ENCODE measurements around the gene ILKAP. TPM values are rescaled to one million over a fixed set of nuclear protein-coding genes. Genes with fewer than 3 reads are reported as not detected.

Gene ILKAP
- total RNA-seq, 1 experiment from 2014 or later, result 49.9 TPM

DNA sequence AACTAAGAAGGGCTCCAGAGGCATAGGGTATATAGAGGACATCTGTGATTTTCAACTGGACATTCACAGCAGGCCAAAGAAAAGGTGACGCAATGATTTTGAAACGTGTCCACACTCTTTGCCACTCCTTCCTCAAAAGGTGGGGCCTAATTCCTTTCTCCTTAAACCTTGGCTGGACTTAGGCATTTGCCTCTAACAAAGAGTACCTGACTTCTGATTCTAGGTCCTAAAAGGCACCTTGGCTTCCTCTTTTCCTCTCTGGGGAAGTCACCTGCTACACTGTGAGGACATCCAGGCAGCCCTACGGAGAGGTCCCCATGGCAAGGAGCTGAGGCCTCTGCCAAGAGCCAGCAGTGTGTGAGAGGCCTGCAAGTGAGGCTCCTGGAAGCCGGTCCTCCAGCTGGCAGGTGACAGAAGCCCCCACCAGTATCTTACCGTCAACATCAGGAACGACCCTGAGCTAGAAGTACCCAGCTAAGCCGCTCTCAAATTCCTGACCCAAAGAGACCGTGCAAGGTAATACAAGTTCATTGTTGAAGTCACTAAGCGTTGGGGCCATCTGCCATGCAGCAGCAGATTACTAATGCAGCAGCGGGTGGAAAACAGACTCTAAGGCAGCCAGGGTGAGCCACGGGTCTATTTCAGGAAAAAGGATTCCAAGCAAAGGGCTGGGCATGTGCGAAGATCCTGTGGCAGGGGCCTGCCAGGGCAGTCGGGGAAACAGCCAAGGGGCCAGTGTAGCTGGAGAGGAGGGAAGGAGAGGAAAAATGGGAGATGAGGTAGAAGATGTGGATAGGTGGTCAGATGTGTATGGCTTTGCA lies 43.7 kb upstream of the ILKAP start:
- TF ChIP-seq TCF7L2 (IDR thresholded peaks at IDR 0.05; ENCODE audit: low read depth, low read length) (no peak), POLR2AphosphoS5 (IDR thresholded peaks at IDR 0.05; ENCODE audit: low read depth, low read length) (no peak), REST (IDR thresholded peaks at IDR 0.05; ENCODE audit: insufficient read depth in 1 of 2, low read depth in 2 of 2, low read length in 1 of 2) (no peak), SIN3A (IDR thresholded peaks at IDR 0.05; ENCODE audit: borderline replicate concordance, insufficient read depth, low read depth, low read length) (no peak)
- TF ChIP-seq, protein P1, sequence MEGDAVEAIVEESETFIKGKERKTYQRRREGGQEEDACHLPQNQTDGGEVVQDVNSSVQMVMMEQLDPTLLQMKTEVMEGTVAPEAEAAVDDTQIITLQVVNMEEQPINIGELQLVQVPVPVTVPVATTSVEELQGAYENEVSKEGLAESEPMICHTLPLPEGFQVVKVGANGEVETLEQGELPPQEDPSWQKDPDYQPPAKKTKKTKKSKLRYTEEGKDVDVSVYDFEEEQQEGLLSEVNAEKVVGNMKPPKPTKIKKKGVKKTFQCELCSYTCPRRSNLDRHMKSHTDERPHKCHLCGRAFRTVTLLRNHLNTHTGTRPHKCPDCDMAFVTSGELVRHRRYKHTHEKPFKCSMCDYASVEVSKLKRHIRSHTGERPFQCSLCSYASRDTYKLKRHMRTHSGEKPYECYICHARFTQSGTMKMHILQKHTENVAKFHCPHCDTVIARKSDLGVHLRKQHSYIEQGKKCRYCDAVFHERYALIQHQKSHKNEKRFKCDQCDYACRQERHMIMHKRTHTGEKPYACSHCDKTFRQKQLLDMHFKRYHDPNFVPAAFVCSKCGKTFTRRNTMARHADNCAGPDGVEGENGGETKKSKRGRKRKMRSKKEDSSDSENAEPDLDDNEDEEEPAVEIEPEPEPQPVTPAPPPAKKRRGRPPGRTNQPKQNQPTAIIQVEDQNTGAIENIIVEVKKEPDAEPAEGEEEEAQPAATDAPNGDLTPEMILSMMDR (IDR thresholded peaks at IDR 0.05), result no peak
- intact Hi-C loops (cut with micrococcal nuclease; ENCODE audit: unreplicated experiment) (no loop called here), in situ Hi-C loops (cut with HindIII; ENCODE audit: low pct_unique_long_range_greater_than_20kb, low sequenced_read_pairs) (no loop called here)
- POLR2A ChIA-PET, result no interaction called here
- no peaks in the 10 kb centered on the region for H3K9me3 ChIP-seq (ENCODE audit: control insufficient read depth, insufficient read depth, low read depth, low read length)
- no peaks in the 10 kb centered on the region for H3K27me3 ChIP-seq (ENCODE audit: control insufficient read depth, insufficient read depth, low read length)
- no peak for DNase-seq (ENCODE audit: low read depth, low spot score)
- no peaks in the 10 kb centered on the region for H3K36me3 ChIP-seq (ENCODE audit: control insufficient read depth, insufficient read depth, low read length)
- no peak overlapping the region for H3K4me3 ChIP-seq (ENCODE audit: low read depth in 2 of 2, low read length in 2 of 2)
- no peak overlapping the region for H3K27ac ChIP-seq (ENCODE audit: low read length)
- ATAC-seq, result no peak
- H3K4me1 ChIP-seq (ENCODE audit: control insufficient read depth, insufficient read depth, low read length), result no peaks in the 10 kb centered on the region
- no TSS peak for BruUV-seq (replicated peaks)
- CTCF ChIA-PET, result no interaction called here

GRCh38 chr2:238244151-238244550 lies 40.7 kb upstream of the ILKAP start:
- BruUV-seq (replicated peaks), result TSS peak; percentile 67
- CTCF ChIA-PET, result no interaction called here

More at GRCh38 chr2:238244151-238244550, 40.7 kb upstream of the ILKAP start:
- DNase-seq (ENCODE audit: low read depth, low spot score), result no peak
- H3K27ac ChIP-seq (ENCODE audit: low read length), result no peak overlapping the region
- H3K9me3 ChIP-seq (ENCODE audit: control insufficient read depth, insufficient read depth, low read depth, low read length), result no peaks in the 10 kb centered on the region
- no peak for ATAC-seq
- in situ Hi-C loops (cut with HindIII; ENCODE audit: low pct_unique_long_range_greater_than_20kb, low sequenced_read_pairs), result no loop called here
- intact Hi-C loops (cut with micrococcal nuclease; ENCODE audit: unreplicated experiment), result no loop called here
- H3K4me3 ChIP-seq (ENCODE audit: low read depth in 2 of 2, low read length in 2 of 2), result no peak overlapping the region
- no peaks in the 10 kb centered on the region for H3K36me3 ChIP-seq (ENCODE audit: control insufficient read depth, insufficient read depth, low read length)
- TF ChIP-seq TCF7L2 (IDR thresholded peaks at IDR 0.05; ENCODE audit: low read depth, low read length) (no peak), SIN3A (IDR thresholded peaks at IDR 0.05; ENCODE audit: borderline replicate concordance, insufficient read depth, low read depth, low read length) (no peak), POLR2AphosphoS5 (IDR thresholded peaks at IDR 0.05; ENCODE audit: low read depth, low read length) (no peak), REST (IDR thresholded peaks at IDR 0.05; ENCODE audit: insufficient read depth in 1 of 2, low read depth in 2 of 2, low read length in 1 of 2) (no peak)
- TF ChIP-seq, protein P1 (IDR thresholded peaks at IDR 0.05), result no peak
- H3K4me1 ChIP-seq (ENCODE audit: control insufficient read depth, insufficient read depth, low read length), result no peaks in the 10 kb centered on the region
- no peaks in the 10 kb centered on the region for H3K27me3 ChIP-seq (ENCODE audit: control insufficient read depth, insufficient read depth, low read length)
- POLR2A ChIA-PET, result no interaction called here

Data from Panc1 (cell line).